GM20000 (cell line): ENCODE data around the gene HOXA3.

Experiments
- DNase-seq: peaks from one replicate; pipeline ENCODE4 v3.0.0; 2012; ENCODE audit warnings: low spot score
- TF ChIP-seq, protein P1 (sequence below): IDR thresholded peaks from 2 replicates; pipeline ENCODE4 v1.5.1; 2012; ENCODE audit warnings: mild to moderate bottlenecking, control low read depth; ENCODE audit errors: extremely low read depth, missing control alignments

HOXA3 gene

DNA sequence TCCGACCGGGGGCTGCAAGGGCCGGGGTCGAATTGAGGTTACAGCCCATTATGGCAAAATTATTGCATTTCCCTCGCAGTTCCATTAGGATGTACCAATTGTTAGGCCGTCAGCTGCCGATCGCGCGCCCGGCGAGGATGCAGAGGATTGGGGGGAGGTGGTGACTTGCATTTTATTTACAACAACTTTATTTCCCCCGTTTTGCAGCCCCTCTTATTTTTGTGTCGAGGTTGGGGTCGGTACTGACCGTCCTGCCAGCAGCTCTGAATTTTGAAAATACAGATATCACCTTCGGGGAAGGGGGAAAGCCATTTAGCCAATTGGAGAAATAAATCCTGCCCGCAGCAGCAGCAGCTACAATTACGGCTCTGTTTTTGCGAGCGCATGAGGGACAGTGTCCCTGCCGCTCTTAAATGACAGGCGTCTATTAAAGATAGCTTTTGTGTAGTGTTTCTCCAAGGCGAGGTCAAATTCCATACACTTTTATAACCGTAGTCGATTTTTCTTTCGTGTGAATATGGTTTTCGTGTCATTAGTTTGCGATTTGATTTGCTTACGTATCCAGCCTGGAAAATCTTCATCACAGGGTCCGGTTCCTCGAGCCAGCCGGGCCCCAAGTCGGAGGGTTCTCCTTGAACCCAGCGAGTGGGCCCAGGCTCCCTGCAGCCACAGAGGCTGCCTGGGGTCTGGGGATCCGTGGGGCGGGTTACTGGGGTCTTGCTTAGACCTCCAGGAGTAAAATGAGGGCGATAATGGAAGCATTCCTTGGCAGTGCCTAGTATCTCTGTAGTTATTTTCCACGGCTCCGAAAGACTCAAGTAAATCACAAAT is 8.2 kb downstream of the HOXA3 start:
- DNase-seq = no peak
- TF ChIP-seq, protein P1, sequence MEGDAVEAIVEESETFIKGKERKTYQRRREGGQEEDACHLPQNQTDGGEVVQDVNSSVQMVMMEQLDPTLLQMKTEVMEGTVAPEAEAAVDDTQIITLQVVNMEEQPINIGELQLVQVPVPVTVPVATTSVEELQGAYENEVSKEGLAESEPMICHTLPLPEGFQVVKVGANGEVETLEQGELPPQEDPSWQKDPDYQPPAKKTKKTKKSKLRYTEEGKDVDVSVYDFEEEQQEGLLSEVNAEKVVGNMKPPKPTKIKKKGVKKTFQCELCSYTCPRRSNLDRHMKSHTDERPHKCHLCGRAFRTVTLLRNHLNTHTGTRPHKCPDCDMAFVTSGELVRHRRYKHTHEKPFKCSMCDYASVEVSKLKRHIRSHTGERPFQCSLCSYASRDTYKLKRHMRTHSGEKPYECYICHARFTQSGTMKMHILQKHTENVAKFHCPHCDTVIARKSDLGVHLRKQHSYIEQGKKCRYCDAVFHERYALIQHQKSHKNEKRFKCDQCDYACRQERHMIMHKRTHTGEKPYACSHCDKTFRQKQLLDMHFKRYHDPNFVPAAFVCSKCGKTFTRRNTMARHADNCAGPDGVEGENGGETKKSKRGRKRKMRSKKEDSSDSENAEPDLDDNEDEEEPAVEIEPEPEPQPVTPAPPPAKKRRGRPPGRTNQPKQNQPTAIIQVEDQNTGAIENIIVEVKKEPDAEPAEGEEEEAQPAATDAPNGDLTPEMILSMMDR = no peak

DNA sequence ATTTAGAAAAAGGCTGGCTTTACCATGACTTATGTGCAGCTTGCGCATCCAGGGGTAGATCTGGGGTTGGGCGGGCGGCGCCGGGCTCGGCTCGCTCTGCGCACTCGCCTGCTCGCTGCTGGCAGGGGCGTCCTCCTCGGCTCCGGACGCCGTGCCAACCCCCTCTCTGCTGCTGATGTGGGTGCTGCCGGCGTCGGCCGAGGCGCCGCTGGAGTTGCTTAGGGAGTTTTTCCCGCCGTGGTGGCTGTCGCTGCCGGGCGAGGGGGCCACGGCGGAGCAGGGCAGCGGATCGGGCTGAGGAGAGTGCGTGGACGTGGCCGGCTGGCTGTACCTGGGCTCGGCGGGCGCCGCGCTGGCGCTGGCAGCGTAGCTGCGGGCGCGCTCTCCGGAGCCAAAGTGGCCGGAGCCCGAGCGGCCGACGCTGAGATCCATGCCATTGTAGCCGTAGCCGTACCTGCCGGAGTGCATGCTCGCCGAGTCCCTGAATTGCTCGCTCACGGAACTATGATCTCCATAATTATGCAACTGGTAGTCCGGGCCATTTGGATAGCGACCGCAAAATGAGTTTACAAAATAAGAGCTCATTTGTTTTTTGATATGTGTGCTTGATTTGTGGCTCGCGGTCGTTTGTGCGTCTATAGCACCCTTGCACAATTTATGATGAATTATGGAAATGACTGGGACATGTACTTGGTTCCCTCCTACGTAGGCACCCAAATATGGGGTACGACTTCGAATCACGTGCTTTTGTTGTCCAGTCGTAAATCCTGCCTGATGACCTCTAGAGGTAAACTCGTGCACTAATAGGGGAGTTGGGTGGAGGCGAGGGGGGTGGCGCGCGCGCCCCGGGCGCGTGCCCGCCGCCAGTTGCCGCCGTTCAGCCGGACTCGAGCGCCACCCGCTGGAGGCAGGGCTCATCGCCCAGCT is 9.1 kb downstream of the HOXA3 start, which contains the start of gene HOXA5:
HOXA5 (minus strand) TSS at position 659 of the 927 bp plus-strand sequence; CDS start at position 585, 74 bp downstream.
- DNase-seq = no peak
- TF ChIP-seq, protein P1 = no peak

DNA sequence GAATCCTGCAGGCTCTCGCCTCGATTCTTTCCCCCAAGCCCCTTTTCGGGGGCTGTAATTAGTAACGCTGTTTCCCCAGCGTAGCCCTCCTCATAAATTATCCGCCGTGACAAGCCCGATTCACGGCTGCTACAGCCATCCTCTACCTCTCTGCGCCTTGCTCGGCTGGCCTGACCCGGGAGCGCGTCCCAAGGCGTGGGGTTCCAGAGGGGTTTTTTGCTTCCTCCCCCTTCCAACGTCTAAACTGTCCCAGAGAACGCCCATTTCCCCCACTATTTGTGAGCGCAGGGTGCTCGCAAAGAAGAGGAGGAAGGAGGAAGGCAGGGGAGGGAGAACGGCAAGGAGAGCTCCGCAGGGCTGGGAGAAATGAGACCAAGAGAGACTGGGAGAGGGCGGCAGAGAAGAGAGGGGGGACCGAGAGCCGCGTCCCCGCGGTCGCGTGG is 9.8 kb downstream of the HOXA3 start:
- DNase-seq = no peak

DNA sequence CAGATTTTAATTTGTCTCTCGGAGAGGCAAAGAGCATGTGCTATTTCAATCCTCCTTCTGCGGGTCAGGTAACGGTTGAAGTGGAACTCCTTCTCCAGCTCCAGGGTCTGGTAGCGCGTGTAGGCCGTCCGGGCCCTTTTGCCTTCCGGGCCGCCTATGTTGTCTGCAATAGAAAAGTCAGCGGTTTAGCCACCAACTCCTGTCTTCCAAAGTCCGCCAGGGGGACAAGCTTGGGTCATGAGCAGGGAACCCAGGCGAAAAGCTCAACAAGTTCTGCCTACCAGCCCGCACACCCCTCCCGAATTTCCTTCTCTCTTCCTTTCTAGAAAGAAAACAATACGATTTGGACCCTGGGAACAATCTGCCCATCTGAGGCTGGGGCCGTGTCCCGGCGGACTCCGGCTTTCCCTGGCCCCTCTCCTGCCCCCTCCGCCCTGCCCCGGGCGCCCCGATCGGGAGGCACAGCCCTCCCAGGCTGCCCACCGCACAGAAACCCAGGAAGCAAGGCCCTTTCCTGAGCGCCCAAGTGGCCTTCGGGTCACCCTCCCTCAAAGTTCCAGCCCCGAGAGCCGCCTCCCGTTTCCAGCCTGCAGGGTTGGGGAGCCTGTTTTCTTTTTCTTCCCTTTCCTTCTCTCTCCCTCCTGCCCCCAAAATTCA is 10.3 kb downstream of the HOXA3 start:
- DNase-seq = no peak
- TF ChIP-seq, protein P1 = no peak

More for the DNA sequence above, 9.8 kb downstream of the HOXA3 start:
- TF ChIP-seq, protein P1 = no peak

DNA sequence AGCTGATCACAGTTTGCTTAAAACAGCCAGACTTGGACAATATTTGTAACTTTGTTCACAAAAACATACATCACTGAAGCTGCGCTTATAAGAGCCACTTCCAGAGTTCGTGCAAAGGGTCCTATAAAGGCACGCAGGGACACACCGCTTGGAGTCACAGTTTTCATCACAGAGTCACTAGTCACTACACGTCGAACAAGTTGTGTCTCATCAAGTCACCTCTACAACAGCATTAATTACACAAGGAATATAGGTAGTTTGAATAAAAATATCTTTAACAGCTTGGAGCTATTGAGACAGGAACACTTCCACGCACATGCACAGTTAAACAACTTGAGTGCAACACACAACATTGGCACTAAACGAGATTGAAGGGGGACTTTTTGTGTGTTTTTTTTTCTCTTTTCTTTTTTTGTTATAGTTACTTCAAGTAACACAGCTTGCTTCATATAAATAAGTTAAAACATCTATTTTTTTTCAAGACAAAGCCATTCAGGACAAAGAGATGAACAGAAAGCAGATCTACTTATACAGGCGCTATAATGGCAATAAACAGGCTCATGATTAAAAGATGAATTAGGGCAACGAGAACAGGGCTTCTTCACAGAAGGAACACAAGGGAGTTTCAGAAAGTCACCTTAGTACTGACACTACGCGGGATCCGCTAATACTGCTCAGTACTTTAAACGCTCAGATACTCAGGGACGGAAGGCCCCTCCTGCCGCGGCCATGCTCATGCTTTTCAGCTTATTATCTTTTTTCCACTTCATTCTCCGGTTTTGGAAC is 11.1 kb downstream of the HOXA3 start:
- DNase-seq = no peak
- TF ChIP-seq, protein P1 = no peak

DNA sequence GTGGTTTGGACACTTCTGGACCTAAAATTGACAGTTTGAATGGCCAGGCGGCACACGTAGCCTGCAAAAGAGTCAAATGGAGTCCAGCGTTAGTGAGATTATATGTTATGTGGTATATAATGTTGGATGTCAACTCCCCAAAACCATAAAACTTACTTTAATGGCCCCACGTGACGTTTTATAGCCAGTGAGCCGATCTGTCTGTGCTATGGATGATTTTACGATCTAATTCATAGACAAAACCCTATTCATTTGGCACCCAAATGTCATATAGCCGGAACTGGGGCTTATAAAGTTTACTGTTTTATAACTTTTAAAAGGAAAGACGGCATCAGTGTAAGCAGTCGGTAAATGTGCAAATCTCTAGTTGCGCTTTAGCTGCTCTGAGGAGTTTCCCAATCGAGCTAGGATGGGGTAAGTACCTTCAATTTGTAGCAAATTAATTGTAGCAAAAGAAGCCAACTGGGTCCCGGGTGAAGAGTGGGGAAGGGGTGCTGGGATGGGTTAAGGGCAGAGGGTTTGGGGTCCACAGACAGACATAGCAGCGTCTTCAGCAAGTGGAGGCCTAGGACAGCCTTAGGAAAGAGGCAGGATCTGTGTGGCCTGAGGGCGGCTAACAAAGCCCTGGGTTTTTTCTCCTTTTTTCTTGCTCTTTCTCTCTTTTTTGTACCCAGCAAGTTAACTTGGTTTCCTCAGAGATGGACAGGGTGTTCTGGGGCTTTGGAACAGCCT is 12.1 kb downstream of the HOXA3 start:
- DNase-seq = no peak
- TF ChIP-seq, protein P1 = no peak
